ENCODE results near the gene ALG9. TPM values are rescaled to one million over a fixed set of nuclear protein-coding genes. Genes with fewer than 3 reads are reported as not detected.
A peak's percentile ranks its signal among the peaks of the same experiment; 100 is the strongest.

The ALG9 gene
- total and polyA plus RNA-seq, 2 of the 4 experiments (the other 2 are of a cell fraction), result 20.7 to 35.7 TPM

DNA sequence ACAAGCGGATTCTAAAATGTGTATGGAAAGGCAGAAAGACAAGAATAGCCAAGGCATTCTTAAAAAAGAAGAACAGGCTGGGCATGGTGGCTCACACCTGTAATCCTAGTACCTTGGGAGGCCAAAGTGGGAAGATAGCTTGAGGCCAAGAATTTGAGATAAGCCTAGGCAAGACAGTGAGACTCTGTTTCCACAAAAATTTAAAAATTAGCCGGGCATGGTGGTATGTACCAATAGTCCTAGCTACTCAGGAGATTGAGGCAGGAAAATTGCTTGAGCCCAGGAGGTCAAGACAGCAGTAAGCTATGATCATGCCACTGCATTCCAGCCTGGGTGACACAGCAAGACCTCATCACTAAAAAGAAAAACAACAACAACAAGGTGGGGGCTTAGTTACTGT lies 59.2 kb downstream of the ALG9 start:
- Histone ChIP-seq H3K9me3 (ENCODE audit: control insufficient read depth, insufficient read depth, low read length) (no peaks in the 10 kb centered on the region), H3K4me1 (ENCODE audit: control insufficient read depth, insufficient read depth, low read length) (peaks cover 6% of the 10 kb centered on the region), H3K56ac (ENCODE audit: extremely low read depth, insufficient read depth, low read length) (no peak overlapping the region), H4K5ac (ENCODE audit: low read depth, low read length) (peak overlapping the region; percentile 71; the same call in 1 of the 2 replicates), H2BK120ac (ENCODE audit: low read depth, low read length) (no peak overlapping the region), H4K91ac (ENCODE audit: insufficient read depth, low read depth, low read length) (no peak overlapping the region), H3K27me3 (ENCODE audit: control insufficient read depth, insufficient read depth, low read length) (no peaks in the 10 kb centered on the region), H2BK5ac (ENCODE audit: low read depth, low read length, poor library complexity, severe bottlenecking) (no peak overlapping the region), H2AK9ac (replicated peaks; ENCODE audit: low read depth, low read length, poor library complexity) (no peak overlapping the region), H2AK5ac (ENCODE audit: low read depth, low read length) (no peak overlapping the region), H3K18ac (ENCODE audit: low read depth, low read length) (no peak overlapping the region; the same call in 1 of the 2 replicates), H2BK15ac (ENCODE audit: low read depth, low read length) (no peak overlapping the region), H3K79me1 (ENCODE audit: low read depth in 1 of 2, low read length in 2 of 2) (peaks cover 3% of the 10 kb centered on the region in 2 experiments; a peak in 1 of 4 replicates), H3K23ac (ENCODE audit: low read depth, low read length) (no peak overlapping the region), H3K4ac (ENCODE audit: low read depth, low read length) (no peak overlapping the region), H2AFZ (replicated peaks; ENCODE audit: low read length, poor library complexity) (no peak overlapping the region), H3K36me3 (ENCODE audit: control insufficient read depth, insufficient read depth, low read length) (peaks cover 8% of the 10 kb centered on the region; the same call in 1 of the 2 replicates), H2BK20ac (ENCODE audit: low read depth, low read length) (no peak overlapping the region), H4K20me1 (ENCODE audit: insufficient read depth, low read length) (no peaks in the 10 kb centered on the region), H3K4me3 (ENCODE audit: insufficient read depth, low read depth, low read length) (no peak overlapping the region), H3K14ac (replicated peaks; ENCODE audit: low read depth, low read length) (no peak overlapping the region), H4K8ac (ENCODE audit: low read depth in 2 of 2, low read length in 2 of 2) (no peak overlapping the region), H3K27ac (ENCODE audit: insufficient read depth, low read length) (no peak overlapping the region), H3K9ac (ENCODE audit: low read depth, low read length) (no peak overlapping the region), H3K9me1 (ENCODE audit: insufficient read depth, low read length) (peaks cover 6% of the 10 kb centered on the region; the same call in 1 of the 2 replicates), H3K4me2 (ENCODE audit: low read depth, low read length) (no peak overlapping the region)
- ChIA-PET CTCF (no interaction called here), POLR2A (ENCODE audit: unreplicated experiment) (no interaction called here)
- in situ Hi-C loops (cut with MboI; ENCODE audit: low sequenced_read_pairs) (no loop called here), intact Hi-C loops (cut with micrococcal nuclease) (no loop called here), dilution Hi-C loops (cut with HindIII; ENCODE audit: low sequenced_read_pairs, unreplicated experiment) (no loop called here)
- DNase-seq, result no peak
- BruUV-seq (replicated peaks), result no TSS peak
- no peak for ATAC-seq (ENCODE audit: low read depth)
- WGBS, 2 experiments (ENCODE audit: extremely low coverage in 2 of 2, insufficient read length in 1 of 2), result 88% methylated on average over 1 of the region's 2 CpGs; no CpG with 5 or more reads in 1 of the 2 experiments
- TF ChIP-seq MXI1 (IDR thresholded peaks at IDR 0.05; ENCODE audit: borderline replicate concordance, low read depth, low read length), result no peak
- no peak for TF ChIP-seq MAZ (IDR thresholded peaks at IDR 0.05; ENCODE audit: borderline replicate concordance, low read depth, low read length)
- TF ChIP-seq RAD21 (IDR thresholded peaks at IDR 0.05; ENCODE audit: low read length), result no peak
- no peak for TF ChIP-seq CHD1 (IDR thresholded peaks at IDR 0.05; ENCODE audit: low read depth, low read length)
- TF ChIP-seq ELK1 (IDR thresholded peaks at IDR 0.05; ENCODE audit: borderline replicate concordance, low read depth, low read length), result no peak
- no peak for TF ChIP-seq CTCF (conservative IDR thresholded peaks at IDR 0.05; ENCODE audit: low read depth, low read length)
- TF ChIP-seq SMC3 (IDR thresholded peaks at IDR 0.05; ENCODE audit: low read depth, low read length), result no peak
- no peak for TF ChIP-seq POLR2A (IDR thresholded peaks at IDR 0.05; ENCODE audit: low read depth, low read length)
- no peak for TF ChIP-seq CEBPB (IDR thresholded peaks at IDR 0.05; ENCODE audit: low read depth, low read length)
- TF ChIP-seq BHLHE40 (IDR thresholded peaks at IDR 0.05; ENCODE audit: low read depth, low read length), result no peak
- no peak for TF ChIP-seq RFX5 (IDR thresholded peaks at IDR 0.05; ENCODE audit: low read depth, low read length)
- TF ChIP-seq, protein P1, sequence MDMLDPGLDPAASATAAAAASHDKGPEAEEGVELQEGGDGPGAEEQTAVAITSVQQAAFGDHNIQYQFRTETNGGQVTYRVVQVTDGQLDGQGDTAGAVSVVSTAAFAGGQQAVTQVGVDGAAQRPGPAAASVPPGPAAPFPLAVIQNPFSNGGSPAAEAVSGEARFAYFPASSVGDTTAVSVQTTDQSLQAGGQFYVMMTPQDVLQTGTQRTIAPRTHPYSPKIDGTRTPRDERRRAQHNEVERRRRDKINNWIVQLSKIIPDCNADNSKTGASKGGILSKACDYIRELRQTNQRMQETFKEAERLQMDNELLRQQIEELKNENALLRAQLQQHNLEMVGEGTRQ (IDR thresholded peaks at IDR 0.05; ENCODE audit: low read depth, low read length), result no peak
- no peak for TF ChIP-seq MAFK (IDR thresholded peaks at IDR 0.05; ENCODE audit: low read depth, low read length)
- TF ChIP-seq RCOR1 (IDR thresholded peaks at IDR 0.05; ENCODE audit: insufficient replicate concordance, low read length), result no peak
- TF ChIP-seq NFE2L2 (IDR thresholded peaks at IDR 0.05; ENCODE audit: low read depth, low read length), result no peak
